Pancreas (tissue), 10 donors: ENCODE measurements around the gene INSM1. TPM values are rescaled to one million over a fixed set of nuclear protein-coding genes. Genes with fewer than 3 reads are reported as not detected.
A peak's percentile ranks its signal among the peaks of the same experiment; 100 is the strongest.

Source experiments
- ATAC-seq, 4 donors: fragments of 200-7000 bp; cut with Tn5 transposase; one replicate each; pipeline versions ENCODE4 v1.8.0 to v1.9.1; 2020; ENCODE audit warnings: mild to moderate bottlenecking in 4 of 4, moderate library complexity in 4 of 4
- DNase-seq, 6 donors: peaks; one replicate each; pipeline ENCODE4 v3.0.0-alpha.2; 2020
- FAIRE-seq: peaks from 2 replicates; lab custom pipeline; 2012; peaks lifted over from hg19 to GRCh38; lab: Jason Lieb, UNC
- H3K27ac ChIP-seq, 4 donors: fragments of 200-600 bp; sonication (generic); 1 replicate in 3 of 4; 2 replicates in 1 of 4; pipeline versions ENCODE4 v1.5.0 to v1.8.0; 2020
- H3K27me3 ChIP-seq, 4 donors: fragments of 200-600 bp; one replicate each; pipeline ENCODE4 v1.8.0; 2021
- H3K36me3 ChIP-seq, 3 donors: fragments of 200-600 bp; sonication (generic) in 1 of 3; one replicate each; pipeline versions ENCODE4 v1.5.0 to v1.8.0; 2020 to 2021
- H3K4me1 ChIP-seq, 3 donors: fragments of 200-600 bp; one replicate each; pipeline ENCODE4 v1.8.0; 2021
- H3K4me3 ChIP-seq, 4 donors: fragments of 200-600 bp; sonication (generic) in 2 of 4; one replicate each; pipeline versions ENCODE4 v1.5.0 to v1.8.0; 2020 to 2021
- H3K9me3 ChIP-seq, 4 donors: fragments of 200-600 bp; one replicate each; pipeline ENCODE4 v1.8.0; 2021
- CTCF ChIP-seq, 4 donors: fragments of 200-600 bp; sonication (generic) in 3 of 4; IDR thresholded peaks; one replicate each; pipeline versions ENCODE4 v1.5.0 to v1.8.0; 2021; ENCODE audit warnings: antibody characterized with exemption in 4 of 4
- WGBS, 2 donors: extraction: QIAGEN DNeasy Blood & Tissue Kit; methylation state at CpG; one replicate each; pipeline ENCODE4 v1.1.7; 2013; 5-methylcytosine and 5-hydroxymethylcytosine counted together
- intact Hi-C, 3 donors: fragments of 100-400 bp; cut with DNase I; formaldehyde crosslinking; loops; one replicate each; pipeline versions ENCODE4 v1.11.1 to v1.14.2; 2022
- polyA plus RNA-seq, 2 donors: library from polyadenylated mRNA; stranded (reverse); fragments of 200-250 nt; gene quantifications; one replicate each; pipeline ENCODE4 v1.2.3, GENCODE V29; 2013
- total RNA-seq, 6 donors: library from RNA; stranded (reverse); fragmentation: NEBNext Ultra II Directional in 4 of 6; extraction: Animal tissue kit (Norgen Biotek cat#: 25700) in 4 of 6; gene quantifications; one replicate each; pipeline versions ENCODE4 v1.2.1 to v1.2.4, GENCODE V29; 2021 to 2023
- donor health status: healthy with polysubstance abuse.
- donor health status: DM: no; HTN: no; CAD: no; lungs with moderate emphysema.
- donor health status: DM: no; HTN: no; CAD: no.
- donor health status: control.
- donor health status: control.
- donor health status: Bipolar disorder and iron deficiency.
- donor health status: DM: yes; HTN: yes; CAD: no.
- donor health status: DM: no; HTN: no; CAD: no.
- donor health status: DM: no; HTN: no; CAD: no.
- donor health status: DM: yes; HTN: yes; CAD: no.

INSM1 gene
- total and polyA plus RNA-seq, 8 donors = 1.1 to 23.7 (median 4.0) TPM

GRCh38 chr20:20413810-20414281 is 45.9 kb downstream of the INSM1 start:
- FAIRE-seq = no peak
- Histone ChIP-seq H3K9me3 (no peaks in the 10 kb centered on the region), H3K4me3 (no peak overlapping the region), H3K4me1 (peaks cover 0 to 5% (median 0%) of the 10 kb centered on the region in 3 donors), H3K36me3 (peaks cover 0 to 3% (median 0%) of the 10 kb centered on the region in 3 donors), H3K27me3 (no peaks in the 10 kb centered on the region), H3K27ac (no peak overlapping the region)
- intact Hi-C loops = no loop called here
- ATAC-seq = no peak
- WGBS, 2 donors = 91 to 94% methylated on average over 21 of the region's 21 CpGs
- DNase-seq = no peak
- TF ChIP-seq CTCF (IDR thresholded peaks at IDR 0.05) = no peak

GRCh38 chr20:20414640-20415220 is 46.8 kb downstream of the INSM1 start:
- Histone ChIP-seq H3K4me3 (no peak overlapping the region), H3K4me1 (peaks cover 0 to 5% (median 0%) of the 10 kb centered on the region in 3 donors), H3K27ac (no peak overlapping the region), H3K9me3 (no peaks in the 10 kb centered on the region), H3K27me3 (no peaks in the 10 kb centered on the region), H3K36me3 (peaks cover 0 to 3% (median 0%) of the 10 kb centered on the region in 3 donors)
- peak in 1 of 4 donors; percentile 17 for ATAC-seq
- DNase-seq = no peak
- no peak for FAIRE-seq
- WGBS, 2 donors = 80 to 84% methylated on average over 5 of the region's 5 CpGs
- intact Hi-C loops = no loop called here
- TF ChIP-seq CTCF (IDR thresholded peaks at IDR 0.05) = no peak

DNA sequence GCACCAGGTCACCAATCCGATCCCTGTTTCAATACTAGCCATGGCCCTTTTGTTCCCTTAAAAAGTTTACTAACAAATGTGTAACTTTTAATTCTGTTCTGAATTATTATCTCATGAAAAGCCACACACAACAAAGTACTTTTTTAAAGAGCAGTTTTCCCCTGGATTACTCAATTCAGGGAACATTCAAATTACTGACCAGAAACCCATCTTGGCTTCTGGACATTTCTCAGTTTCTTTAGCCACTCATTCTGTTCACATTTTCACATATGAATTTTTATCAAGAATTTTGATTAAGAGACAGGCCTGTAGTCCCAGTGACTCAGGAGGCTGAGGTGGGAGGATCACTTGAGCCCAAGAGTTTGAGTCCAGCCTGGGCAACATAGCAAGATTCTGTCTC is 47.4 kb downstream of the INSM1 start:
- no peak for TF ChIP-seq CTCF (IDR thresholded peaks at IDR 0.05)
- H3K27me3 ChIP-seq = no peaks in the 10 kb centered on the region
- H3K4me1 ChIP-seq = peaks cover 0 to 5% (median 0%) of the 10 kb centered on the region in 3 donors
- H3K9me3 ChIP-seq = no peaks in the 10 kb centered on the region
- no peak for ATAC-seq
- peaks cover 0 to 3% (median 0%) of the 10 kb centered on the region in 3 donors for H3K36me3 ChIP-seq
- 88 to 97% methylated on average over 1 of the region's 1 CpG for WGBS, 2 donors
- intact Hi-C loops = no loop called here
- no peak overlapping the region for H3K27ac ChIP-seq
- DNase-seq = no peak
- no peak overlapping the region for H3K4me3 ChIP-seq
- no peak for FAIRE-seq

DNA sequence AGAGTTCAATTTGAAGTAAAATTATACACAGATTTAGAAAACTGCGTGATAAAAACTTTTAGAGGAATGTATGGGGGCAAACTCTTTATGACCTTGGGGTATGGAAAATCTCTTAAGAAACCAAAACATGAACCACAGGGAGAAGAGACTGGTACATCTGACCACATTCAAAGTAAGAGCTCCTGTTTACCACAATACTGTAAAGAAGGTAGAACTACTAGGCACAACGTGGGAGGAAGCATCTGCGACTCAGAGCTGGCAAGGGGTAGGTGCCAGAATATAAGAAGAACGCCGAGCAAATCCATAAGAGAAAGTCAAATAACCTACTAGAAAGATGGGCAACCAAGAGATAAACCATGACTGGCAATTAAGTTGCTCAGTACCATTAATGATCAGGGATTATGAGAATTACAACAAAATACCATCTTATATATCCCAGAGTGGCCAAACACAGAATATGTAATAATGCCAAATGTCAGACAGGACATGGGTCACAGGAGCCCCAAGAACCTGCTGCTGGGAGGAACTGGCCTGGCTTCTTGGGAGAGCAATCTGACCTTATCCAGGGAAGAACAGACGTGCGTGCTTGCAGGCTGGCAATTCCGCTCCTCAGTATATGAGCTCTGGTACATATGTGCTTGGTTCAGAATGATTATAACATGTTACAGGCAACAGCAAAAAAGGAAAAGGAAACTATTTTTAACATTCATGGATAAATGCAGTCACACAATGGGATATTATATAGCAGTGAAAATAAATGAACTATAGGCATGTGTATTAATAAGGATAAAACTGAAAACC is 50.2 kb downstream of the INSM1 start:
- DNase-seq (no peak), ATAC-seq (no peak), FAIRE-seq (no peak)
- WGBS, 2 donors = 95% methylated on average over 8 of the region's 8 CpGs
- H3K4me1 ChIP-seq = no peaks in the 10 kb centered on the region
- intact Hi-C loops = no loop called here
- H3K27me3 ChIP-seq = no peaks in the 10 kb centered on the region
- H3K36me3 ChIP-seq = peaks cover 0 to 3% (median 0%) of the 10 kb centered on the region in 3 donors
- H3K27ac ChIP-seq = no peak overlapping the region
- no peak overlapping the region for H3K4me3 ChIP-seq
- no peaks in the 10 kb centered on the region for H3K9me3 ChIP-seq
- TF ChIP-seq CTCF (IDR thresholded peaks at IDR 0.05) = no peak
